ENCODE measurements around the gene NAALADL2.

DNA sequence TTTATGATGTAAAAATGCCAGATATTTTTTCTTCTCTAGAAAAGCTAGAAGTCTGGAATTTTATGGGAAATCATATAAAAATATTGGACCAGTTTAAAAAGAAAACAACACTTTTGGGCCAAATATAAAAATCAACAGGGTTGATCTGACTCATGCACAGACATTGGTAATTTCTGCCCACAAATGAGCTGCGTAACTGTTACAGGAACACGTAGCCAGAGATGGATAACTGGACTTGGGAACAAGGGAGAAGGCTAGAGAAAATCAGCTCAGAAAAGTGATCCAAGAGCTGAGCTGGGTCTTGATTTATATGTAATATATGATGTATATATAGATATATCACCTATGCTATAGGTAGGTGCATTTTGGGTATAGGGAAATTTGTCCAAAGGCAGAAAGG, 36.8 kb upstream of the NAALADL2 start:
- no peak for TF ChIP-seq CTCF (IDR thresholded peaks at IDR 0.05)
- no peak for TF ChIP-seq POLR2A (IDR thresholded peaks at IDR 0.05)
